Stimulated activated CD4-positive, alpha-beta T cell treated with anti-CD3 and anti-CD28 coated beads, Interleukin-15, amount 100 ng/mL, for 1 hour (primary cell): ENCODE measurements around the gene TFDP2.
"Not testable (repeated sequence)": the region's sequence is repeated elsewhere in the genome, so short reads cannot be mapped to it uniquely, and the experiment has no call there.

ENCODE experiments used
- DNase-seq, 2 donors: peaks; one replicate each; pipeline ENCODE4 v3.0.0-alpha.2; 2020; ENCODE audit warnings: low read depth in 1 of 2, low spot score in 1 of 2

The TFDP2 gene

DNA sequence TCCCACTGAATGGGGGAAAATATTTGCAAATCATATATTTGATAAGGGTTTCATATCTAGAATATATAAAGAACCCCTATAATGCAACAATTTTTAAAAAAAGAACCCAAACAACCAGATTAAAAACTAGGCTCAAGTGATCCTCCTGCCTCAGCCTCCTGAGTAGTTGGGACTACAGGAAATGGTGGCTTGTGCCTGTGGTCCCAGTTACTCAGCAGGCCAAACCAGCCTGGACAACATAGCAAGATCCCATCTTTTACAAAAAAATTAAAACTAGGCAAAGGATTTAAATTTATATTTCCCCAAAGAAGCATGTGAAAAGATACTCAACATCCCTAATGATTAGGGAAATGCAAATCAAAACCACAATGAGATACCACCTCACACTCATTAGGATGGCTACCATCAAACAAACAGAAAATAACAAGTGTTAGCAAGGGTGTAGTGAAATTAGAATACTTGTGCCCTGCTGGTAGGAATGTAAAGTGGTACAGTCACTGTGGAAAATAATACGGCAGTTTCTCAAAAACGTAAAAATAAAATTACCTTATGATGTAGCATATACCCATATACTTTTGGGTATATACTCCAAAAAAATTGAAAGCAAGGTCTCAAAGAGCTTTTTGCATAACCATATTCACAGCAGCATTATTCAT lies 19.7 kb downstream of the TFDP2 start:
- DNase-seq: no peak

DNA sequence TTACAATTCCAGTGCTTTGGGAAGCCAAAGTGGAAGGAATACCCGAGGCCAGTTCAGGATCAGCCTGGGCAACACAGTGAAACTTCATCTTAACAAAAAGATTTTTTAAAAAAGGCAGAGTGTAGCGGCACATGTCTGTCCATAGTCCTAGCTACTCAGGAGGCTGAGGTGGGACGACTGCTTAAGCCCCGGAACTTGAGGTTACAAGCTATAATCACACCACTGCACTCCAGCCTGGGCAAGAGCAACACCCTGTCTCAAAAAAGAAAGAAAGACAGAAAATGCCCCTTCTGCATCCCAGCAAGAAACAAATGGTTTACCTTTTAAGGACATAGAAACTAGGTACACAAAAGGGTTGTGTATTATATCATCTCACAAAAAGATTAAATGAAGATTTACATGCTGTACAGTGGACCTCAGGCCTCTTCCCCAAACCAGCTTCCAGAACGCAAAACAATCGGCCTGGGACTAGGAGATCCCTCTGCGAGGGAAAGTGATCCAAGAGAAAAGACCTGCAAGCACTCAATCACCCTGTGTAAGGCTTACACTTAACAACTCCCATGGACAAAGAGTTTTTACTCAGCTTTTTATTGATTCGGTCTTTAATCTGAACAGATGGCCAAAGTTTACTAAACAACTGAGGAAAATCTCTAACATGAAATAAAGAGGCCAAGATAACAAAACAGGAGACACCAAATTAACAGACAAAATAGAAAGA lies 21.2 kb downstream of the TFDP2 start:
- no peak for DNase-seq

DNA sequence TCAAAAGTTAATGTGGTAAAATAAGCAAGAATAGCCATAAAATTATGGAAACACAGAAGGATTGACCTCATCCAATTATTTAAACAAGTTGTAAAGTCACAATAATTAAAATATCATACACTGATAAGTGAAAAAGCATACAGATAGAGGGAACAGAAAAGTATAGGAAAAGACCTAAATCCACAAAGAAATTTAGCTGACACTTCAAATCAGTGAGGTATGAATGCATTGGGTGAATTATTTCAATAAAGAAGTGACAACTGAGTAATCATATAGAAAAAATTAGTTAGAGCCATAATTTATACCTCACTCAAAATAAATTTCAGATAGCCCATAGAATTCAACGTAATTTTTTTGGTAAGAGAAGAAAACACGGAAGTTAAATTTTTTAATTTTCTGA lies 25.1 kb downstream of the TFDP2 start:
- no peak for DNase-seq

DNA sequence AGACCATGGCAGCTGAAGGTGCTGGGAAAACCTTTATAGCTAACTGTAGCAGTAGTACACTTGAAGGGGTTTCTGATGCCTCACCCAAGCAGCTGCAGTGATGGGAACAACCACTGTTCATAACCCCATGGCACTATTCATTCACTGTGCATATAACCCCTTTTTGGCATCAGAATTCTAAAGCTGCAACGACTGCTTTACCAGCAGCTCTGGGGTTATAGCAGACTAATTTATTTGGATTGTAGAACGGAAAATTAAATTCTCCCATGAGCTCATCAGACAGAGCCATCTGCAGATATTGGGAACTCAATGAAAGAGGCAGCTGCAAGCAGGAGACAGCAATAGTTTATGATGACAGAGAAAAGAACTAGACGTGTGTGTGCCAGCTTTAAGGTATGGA lies 28.6 kb downstream of the TFDP2 start:
- no peak for DNase-seq

DNA sequence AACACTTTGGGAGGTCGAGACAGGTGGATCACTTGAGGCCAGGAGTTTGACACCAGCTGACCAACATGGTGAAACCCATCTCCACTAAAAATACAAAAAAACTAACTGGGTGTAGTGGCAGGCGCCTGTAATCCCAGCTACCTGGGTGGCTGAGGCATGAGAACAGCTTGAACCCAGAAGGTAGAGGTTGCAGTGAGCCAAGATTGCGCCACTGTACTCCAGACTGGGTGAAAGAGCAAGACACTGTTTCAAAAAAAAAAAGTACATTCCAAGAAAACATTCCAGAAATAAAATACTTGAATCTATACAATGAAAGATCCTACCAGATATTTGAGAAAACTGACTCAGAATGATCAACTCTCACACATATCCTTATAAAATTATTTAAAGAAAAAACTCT lies 30.4 kb downstream of the TFDP2 start:
- DNase-seq: no peak

DNA sequence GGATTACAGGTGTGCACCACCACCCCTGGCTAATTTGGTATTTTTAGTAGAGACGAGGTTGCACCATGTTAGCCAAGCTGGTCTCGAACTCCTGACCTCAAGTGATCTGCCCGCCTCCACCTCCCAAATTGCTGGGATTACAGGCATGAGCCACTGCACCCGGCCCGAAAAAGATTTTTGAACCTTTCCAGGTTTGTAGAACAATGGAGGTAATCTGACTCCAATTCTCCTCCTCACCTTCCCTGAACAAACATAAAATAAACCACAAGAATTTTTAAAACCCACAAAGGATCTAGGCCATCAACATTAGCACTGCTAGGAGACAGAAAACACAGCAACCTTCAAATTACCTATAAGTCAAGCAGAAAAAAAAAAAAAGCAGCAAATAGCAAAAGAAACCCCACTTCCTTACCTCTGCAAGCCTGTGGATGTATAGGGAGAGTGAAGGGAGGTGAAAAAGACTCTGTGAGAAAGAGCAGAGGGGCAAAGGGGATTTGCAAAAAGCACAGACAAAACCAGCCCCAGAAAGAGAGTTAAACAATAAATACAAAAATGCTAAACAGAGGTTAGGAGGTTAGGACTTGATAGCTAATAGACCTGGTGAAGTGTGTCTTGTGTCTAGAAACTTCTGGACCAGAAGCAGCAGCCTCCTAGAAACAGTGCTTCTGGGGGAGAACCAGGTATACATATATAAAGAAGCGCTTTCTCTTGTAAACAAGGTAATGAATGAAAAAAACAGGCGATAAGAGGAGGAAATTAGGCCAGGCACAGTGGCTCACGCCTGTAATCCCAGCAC lies 32.1 kb downstream of the TFDP2 start:
- DNase-seq: no peak

DNA sequence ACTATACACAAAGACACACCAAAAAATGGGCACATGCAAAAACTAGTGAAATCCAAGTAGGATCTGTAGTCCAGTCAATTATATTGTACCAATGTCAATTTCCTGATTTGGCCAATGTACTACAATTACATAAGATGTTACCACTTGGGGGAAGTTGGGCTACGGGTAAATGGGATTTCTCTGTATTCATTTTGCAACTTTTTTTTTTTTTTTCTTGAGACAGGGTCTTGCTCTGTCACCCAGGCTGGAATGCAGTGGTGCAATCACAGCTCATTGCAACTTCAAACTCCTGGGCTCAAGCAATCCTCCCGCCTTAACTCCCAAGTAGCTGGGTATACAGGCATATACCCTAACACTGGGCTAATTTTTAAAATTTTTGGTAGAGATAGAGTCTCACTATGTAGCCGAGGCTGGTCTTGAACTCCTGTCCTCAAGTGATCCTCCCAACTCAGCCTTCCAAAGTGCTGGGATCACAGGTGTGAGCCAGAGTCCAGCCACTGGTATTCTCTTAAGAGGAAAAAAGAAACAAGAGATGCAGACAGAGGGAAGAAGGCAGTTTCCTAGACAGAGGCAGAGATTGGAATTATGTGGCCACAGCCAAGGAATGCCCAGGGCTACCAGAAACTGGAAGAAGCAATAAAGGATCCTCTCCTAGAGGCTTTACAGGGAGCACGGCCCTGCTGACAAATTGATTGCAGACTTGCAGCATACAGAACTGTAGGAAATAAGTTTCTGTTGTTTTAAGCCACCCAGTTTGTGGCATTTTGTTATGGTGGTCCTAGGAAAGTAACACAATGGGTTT lies 33.3 kb downstream of the TFDP2 start:
- DNase-seq: no peak

DNA sequence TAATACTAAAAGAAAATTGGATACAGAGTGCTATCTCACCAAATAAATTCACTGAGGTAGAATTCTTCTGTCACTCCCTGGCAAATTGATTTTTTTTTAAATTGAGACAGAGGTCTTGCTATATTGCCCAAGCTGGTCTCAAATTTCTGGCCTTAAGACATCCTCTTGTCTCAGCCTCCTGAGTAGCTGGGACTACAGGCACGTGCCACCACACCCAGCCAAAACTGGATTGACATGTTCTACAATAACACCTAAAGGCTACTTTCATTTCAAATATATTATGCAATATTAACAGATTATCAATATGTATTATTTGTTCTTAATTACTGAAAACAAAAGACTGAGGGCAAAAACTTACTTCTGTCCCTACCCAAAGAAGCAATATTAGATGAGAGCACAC lies 36.7 kb downstream of the TFDP2 start:
- no peak for DNase-seq

DNA sequence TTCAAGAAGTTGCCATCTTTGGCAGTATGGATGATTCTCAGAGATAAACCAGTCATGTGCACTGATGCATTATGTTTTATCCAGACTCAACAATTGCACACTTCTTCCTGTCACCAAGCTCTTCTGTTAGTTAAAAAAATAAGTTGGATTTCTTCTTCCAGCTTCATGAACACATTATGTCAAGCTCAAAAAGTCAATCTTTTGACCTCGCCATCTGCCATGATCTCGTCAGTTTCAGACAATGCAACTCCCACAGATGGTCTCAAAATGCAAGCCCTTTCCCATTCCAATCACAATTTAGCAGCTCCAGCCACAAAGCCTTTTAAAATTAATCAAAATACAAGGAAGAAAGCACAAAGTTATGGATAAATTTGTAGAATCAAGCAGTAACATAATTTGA lies 42.8 kb downstream of the TFDP2 start:
- DNase-seq: no peak

DNA sequence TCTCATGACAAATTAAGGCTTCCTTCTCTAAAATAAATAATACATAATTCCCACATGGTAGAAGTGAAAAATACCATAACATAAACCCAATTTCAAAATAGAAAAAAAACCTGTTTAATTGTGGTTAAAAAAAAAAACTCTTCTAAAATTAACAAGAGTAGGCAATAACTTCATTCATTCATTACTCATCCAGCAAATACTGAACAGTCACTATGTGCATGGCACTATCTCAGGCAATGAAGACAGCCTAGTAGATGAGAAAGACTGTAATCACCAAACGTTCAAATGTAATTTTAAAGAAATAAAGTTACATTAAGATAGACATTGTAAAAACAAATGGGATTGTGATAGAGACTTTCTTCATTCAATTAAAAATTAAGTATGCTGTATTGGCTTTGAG lies 43.4 kb downstream of the TFDP2 start:
- DNase-seq: no peak

DNA sequence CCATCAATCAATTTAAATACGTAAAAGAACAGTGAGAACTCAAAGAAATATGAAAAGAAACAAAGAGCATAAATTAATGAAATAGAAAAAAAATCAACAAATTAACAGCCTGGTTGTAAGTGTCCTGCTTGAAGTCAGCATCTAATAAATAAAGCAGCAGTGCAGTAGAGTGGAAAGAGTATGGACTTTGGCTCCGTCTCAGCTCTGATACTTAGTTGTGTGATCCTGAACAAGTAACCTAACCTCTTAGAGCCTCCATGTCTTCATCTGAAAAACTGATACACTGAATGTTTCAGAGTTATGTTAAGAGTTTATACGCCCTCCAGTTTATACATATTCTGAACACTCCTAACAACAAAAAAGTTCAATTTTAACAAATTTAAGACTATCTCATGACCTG lies 44.6 kb downstream of the TFDP2 start:
- DNase-seq: no peak

DNA sequence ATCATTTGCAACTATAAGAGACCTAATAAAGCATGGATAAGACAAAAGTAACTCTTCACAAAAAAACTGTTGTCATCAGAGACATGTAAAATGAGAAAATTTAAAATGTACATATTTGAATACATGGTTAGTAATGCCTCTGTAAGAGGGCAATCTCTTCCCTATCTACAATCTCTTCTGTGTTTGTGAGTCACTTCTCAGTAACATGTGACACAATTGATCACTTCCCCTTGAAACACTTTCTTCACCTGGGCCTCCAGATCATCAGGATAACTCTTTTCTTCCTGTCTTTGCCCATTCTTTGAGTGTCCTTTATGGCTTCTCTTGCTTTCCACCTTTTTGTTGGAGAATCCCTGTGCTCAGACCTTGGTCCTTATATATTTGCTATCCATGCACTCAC lies 50.4 kb downstream of the TFDP2 start:
- no peak for DNase-seq

DNA sequence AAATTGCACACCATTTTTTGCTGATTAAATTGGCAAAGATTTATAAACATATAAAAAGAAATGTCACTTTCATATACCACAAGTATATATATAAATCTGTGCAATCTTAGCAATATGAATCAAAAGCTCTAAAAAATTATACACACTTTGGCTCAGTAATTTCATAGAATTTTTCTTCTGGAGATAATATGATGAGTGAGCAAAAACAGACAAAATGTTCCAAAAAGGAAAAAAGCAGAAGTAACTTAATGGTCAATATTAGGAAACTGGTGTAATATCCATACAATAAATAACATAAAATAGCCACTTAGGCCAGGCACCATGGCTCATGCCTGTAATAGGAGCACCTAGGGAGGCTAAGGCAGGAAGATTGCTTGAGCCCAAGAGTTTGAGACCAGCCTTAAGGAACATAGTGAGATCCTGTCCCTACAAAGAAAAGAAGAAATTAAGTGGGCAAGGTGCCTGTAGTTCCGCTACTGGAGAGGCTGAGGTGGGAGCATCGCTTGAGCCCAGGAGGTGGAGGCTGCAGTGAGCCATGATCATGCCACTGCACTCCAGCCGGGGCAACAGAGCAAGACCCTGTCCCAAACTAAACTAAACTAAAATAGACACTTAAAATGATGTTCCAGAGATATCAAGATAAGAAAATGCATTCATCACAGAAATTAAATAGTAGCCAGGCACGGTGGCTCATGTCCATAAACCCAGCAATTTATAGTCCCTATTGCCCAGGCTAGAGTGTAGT lies 52.1 kb downstream of the TFDP2 start:
- no peak for DNase-seq

DNA sequence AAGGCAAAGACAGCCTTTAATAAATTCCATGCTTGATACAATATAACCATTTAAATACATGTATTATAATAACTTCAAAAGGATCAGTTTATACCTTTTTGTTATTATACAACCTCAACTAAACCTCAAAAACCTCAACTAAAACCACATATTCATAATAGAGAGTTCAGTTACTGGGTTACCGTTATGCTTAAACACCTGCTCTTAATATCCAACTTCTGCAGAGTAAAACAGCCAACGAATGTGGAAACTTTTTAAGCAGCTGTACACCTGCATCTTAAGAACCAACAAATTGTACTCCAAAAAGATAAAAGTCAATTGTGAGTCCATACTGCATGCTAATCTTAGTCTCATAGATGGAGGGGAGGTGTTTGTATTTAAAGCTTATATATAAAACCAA lies 53.5 kb downstream of the TFDP2 start:
- DNase-seq: no peak

DNA sequence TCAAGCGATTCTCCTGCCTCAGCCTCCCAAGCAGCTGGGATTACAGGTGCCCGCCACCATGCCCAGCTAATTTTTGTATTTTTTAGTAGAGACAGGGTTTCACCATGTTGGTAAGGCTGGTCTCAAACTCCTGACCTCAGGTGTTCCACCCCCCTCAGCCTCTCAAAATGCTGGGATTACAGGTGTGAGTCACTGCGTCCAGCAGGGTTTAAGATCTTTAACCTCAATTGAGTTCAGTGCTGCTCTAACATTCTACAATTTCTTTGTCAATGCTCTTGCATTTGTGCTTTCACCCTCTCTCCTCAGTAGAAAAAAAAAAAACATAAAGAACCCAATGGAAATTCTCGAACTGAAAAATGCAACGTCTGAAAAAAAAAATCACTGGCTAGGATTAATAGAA lies 60.4 kb downstream of the TFDP2 start:
- not testable (repeated sequence) for DNase-seq

DNA sequence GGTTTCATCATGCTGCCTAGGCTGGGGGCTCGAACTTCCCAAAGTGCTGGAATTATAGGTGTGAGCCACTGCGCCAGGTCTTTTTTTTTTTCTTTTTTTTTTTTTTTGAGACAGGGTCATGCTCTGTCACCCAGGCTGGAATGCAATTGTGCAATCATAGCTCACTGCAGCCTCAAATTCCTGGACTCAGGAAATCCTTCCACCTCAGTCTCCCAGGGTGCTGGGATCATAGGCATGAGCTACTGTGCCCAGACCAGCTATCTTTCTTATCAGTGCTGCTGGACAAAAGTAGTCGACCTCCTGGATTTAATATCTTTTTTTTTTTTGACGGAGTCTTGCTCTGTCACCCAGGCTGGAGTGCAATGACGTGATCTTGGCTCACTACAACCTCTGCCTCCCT lies 60.8 kb downstream of the TFDP2 start:
- no peak for DNase-seq

DNA sequence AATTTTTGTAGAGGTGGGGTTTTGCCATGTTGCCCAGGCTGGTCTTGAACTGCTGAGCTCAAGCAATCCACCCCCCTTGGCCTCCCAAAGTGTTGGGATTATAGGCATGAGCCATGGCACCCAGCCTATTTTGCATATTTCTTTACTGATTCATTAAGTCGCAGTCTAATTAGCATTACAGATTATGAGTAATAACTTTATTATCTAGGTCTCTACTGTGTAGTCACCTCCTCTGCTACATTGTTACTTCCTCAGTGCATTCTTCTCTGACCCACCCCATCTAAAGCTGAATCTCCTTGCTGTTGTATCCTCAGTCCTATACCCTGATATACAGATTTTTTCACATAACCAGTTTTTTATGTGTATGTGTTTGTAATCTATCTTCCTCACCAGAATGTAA lies 61.7 kb downstream of the TFDP2 start:
- DNase-seq: no peak

DNA sequence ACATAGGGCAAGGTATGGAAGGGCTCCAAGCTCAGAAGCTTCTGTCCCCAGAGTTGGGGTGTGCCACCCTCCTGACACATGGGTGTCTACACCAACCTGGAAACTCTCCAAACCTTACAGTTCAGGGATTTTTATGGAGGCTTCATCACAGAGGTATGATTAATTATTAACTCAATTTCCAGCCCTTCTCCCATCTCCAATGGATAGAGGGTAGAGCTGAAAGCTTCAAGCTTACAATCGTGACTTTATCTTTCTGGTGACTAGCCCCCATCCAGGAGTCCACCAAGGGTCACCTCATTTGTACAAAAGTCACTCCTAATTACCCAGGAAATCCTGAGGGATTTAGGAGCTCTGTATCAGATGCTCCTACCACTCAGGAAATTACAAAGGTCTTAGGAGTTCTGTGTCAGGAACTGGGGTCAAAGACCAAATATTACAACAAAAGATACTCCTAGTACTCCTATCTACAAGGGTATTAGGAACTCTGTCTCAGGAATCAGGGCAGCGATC lies 62.7 kb downstream of the TFDP2 start:
- no peak for DNase-seq

DNA sequence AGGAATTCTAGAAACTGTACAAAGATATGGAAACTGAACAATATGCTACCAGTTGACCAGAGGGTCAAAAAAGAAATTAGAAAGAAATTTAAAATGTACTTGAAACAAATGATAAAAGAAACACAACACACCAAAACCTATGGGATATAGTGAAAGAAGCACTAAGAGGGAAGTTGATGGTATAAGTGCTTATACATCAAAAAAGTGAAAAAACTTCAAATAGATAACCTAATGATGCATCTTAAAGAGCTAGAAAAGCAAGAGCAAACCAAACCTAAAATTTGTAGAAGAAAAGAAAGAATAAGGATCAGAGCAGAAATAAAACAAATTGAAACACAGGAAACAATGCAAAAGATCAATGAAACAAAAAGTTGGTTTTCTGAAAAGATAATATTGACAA lies 68.2 kb downstream of the TFDP2 start:
- no peak for DNase-seq

DNA sequence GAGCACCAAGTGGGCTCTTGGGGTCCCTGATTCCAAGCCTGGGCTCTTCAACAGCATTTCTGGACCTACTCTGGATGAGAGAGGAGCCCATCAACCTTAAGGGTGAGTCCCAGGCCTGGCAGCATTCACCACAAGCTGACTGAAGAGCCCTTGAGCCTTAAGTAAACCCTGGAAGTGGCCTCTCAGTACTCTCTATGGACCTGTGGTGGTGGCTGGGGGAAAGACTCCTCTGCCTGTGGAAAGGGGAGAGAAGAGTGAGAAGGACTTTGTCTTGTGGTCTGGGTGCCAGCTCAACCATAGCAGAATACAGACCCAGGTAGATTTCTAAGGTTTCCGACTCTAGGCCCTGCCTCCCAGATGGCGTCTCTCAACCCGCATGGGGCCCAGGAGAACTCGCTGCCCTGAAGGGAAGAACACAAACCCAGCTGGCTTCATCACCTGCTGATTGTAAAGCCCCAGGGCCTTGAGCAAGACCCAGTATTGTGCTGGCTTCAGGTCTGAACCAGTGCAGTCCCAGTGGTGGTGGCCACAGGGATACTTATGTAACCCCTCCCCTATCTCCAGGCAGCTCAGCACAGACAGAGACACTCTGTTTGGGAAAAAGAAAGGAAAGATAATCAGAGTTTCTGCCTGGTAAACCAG lies 71.4 kb downstream of the TFDP2 start:
- no peak for DNase-seq
